KG1 (cell line): Measurements from ENCODE around the gene ZNF823.

Experiments
- DNase-seq: peaks from one replicate; lab custom pipeline; 2025; lab: John Stamatoyannopoulos, UW

ZNF823 gene

DNA sequence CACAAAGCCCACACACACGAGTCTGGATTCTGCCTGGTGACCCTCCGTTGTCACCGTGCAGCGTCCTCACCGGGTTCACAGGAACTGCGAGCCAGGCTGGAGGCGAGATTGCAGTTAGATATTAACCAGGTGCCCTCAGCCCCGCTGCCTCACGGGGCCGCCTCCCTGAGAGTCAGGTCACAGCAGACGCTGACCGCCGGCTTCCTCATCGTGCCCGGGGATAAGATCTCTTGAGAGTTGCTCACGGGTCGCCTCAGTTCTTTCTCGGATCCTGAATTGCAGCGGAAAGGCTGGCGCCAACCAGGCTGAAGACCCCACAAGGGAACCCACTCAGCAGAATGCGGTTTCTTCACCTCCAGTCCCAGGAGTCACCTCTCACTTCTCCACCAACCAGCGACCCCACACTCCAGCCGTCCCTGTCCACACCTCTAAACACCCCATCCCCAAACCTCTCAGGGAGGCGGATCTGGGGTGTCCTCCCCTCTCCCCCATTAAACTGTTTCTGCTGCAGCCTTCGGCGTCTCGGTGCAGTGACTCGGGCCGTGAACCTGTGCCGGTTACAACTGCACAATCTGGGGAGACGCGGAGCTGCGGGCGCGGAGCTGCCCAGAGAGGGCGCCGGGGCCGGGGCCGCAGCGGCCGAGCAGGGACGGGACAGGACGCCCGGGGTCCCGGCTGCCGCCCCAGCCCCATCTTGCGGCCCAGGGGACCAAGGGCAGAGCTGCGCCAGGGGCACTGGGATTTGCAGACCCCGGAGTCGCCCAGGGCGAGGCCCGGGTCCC, 591 bp downstream of the ZNF823 start:
- DNase-seq = no peak

DNA sequence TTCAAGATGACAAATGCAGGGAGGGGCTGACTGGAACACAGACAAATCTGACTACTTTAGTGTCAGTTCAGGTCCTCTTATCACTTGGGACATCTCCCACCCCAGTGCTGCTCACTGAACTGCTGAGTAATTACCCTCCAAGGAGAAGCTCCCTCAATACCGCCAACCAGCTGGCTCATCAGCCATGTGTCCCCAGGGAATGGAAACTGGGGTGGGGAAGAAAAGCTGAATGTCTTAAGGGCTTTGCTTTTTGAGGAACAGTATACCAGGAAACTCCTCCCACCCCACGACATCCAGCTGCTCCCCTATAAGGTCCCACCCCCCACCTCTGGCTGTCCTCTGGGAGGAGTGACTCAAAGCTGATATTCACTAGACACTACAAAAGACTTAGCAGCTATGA, 2.0 kb downstream of the ZNF823 start:
- DNase-seq = no peak

DNA sequence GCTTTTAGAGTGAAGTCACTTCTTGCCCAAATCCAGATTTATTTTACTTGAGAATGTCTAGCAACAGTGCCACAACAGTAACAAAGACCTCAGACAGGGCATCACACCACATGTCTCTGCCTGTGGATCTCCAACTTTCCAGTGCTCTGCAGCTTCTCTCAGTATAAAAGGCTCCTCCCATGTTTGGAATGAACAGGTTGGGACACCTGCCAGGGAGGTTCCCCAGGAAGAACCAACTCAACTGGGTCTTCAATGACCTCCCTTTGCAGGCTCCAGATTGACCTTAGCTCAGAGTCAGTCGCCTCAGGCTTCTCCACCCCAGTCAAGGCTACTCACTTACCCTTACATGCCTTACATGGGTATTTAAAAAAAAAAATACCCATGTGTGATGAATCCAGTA, 3.4 kb downstream of the ZNF823 start:
- no peak for DNase-seq

DNA sequence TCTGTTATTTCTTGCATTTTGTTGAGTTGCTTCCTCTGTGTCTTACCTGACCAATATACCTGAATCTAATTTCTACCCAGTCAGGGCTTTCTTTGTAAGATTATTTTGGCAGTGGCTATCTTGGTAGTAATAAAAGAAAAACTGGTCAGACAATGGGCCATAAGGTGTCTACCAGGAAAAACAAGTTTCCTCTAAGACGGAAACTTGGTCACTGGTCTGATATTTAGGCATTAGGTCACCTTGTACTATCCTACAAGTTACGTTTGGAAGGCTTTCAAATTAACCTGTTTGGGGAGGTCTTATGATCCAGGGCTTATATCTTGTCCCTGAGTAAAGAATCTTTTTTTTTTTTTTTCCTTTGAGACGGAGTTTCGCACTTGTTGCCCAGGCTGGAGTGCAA, 9.2 kb downstream of the ZNF823 start:
- no peak for DNase-seq

DNA sequence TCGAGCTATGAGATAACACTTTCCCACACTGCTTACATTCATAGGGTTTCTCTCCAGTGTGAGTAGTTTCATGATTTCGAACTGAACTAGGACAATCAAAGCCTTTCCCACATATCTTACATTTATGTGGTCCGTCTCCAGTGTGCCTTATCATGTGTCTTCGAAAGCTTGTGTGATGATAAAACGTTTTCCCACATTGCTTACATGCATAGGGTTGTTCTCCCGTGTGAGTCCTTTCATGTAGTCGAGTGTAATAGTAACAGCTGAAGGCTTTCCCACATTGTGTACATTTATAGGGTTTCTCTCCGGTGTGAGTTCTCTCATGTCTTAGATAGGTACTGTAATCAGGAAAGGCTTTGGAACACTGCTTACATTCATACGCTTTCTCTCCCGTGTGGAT, 16.3 kb downstream of the ZNF823 start:
- no peak for DNase-seq

DNA sequence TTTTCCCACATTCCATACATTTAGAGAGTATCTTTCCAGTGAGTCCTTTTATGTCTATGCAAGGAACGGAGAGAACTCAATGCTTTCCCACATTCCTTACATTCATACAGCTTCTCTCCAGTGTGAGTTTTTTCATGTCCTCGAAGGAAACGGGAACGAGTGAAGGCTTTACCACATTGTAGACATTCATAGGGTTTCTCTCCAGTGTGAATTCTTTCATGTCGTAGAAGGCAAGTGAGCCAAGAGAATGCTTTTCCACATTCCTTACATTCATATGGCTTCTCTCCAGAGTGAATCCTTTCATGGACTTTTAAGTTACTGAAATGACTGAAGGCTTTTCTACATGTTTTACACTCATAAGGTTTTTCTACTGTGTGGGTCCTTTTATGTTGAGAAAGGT, 17.1 kb downstream of the ZNF823 start:
- no peak for DNase-seq

DNA sequence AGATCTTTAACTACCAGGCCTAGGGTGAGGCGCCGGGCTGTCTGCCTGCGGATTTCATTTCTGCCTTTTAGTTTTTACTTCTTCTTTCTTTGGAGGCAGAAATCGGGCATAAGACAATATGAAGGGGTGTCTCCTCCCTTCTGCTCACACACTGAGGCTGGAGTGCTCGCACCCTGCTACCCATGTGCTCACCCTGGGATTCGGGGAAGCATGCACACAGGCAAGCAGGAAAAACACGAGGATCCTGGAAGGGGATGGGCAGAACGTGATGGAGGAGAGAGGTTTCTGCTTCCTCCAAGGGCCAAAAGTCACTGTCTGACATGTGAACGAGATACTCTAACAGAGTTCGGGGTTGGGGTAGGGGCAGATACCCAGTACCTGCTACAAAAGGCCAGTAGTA, 28.4 kb downstream of the ZNF823 start:
- no peak for DNase-seq

DNA sequence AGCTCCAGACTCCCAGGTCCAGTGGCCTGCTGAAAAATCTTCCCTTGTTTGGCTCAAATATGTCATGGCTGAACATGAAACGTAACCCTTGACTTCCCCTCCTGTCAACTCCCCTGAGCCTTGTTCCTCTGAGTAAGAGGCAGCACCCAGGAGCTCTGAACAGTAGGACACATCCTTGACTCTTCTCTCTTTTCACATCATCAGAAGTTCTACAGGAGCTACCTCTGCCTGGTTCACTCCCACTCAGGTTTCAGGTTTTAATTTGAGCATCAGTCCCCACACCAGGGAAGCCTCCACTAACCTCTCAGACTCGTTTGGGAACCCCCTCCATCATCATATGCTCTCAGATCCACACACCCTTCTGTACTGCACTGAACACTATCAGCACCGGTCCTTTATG, 30.3 kb downstream of the ZNF823 start:
- no peak for DNase-seq

DNA sequence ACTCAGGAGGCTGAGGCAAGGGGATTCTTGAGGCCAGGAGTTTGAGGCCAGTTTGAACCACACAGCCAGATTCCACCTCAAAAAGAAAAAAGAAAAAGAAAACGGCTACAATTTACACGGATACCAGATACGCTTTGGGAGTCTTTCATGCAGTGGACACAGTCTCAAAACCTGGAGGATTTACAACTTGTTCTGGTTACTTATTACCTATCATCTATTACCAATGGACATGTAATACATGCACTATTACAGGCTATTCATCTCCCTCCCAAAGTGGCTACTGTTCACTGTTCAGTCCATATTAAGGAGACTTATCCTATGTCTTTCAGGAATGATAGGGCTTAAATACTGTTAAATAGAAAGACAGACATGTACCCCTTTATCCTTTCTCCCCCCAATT, 33.3 kb downstream of the ZNF823 start:
- no peak for DNase-seq

DNA sequence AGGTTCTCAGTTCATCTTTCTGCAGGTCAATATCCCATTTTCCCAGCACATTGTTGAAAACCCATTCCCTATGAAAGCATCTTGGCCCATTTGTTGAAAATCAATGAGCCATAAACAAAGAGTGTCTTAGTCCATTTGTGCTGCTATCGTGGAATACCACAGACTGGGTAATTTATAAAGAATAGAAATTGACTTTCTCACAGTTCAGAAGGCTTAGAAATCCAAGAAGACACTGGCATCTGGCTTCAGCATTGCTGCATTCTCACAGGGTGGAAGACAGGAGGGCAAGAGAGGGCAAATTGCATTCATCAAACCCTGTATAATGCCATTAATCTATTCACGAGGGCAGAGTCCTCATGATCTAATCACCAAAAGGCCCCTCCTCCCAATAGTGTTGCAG, 34.1 kb downstream of the ZNF823 start:
- DNase-seq = no peak

DNA sequence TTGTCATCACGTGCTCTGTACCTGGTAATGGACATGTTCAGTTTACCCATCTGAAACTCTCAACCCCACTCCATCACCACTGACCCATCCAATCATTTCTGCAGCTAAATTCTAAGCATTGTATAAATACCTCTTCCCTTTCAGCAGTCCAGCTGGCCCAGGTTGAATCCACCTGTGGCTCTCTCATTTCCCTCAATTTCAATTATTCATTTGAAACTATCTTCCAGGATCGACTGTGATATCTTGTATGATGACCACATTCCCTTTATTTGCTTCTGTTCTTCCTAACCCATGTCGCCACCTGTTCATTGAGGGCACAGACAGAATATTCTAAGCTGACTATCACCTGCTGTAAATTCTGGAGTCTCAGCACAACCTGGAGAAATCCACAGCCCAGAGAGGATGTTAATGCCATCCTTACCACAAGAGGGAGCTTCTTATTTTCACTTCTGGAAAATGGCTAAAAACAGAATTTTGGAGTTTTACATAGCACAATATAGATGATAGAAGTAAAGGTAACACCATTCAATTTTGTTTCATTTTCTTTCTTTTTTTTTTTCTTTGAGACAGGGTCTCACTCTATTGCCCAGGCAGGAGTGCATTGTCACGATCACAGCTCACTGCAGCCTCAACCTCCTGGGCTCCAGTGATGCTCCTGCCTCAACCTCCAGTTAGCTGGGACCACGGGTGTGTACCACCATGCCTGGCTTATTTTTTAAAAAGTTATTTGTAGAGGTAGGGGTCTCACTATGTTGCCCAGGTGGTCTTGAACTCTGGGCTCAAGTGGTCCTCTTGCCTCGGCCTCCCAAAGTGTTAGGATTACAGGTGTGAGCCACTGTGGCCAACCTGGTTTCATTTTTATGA, 38.6 kb downstream of the ZNF823 start:
- DNase-seq = no peak

DNA sequence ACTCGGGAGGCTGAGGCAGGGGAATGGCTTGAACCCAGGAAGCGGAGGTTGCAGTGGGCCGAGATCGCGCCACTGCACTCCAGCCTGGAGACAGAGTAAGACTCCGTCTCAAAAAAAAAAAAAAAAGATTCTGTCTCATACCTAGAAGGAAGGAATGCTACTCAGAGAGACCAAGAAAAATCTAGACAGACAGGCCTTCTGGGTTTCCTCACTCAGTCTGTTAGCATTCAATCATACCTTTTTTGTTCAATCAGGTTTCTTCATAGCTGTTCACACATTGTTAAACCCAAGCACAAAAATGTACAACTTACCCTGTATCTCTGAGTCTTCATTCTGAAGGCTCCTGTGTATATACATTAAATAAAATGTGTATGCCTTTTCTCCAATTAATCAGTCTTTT, 40.5 kb downstream of the ZNF823 start:
- DNase-seq = no peak

DNA sequence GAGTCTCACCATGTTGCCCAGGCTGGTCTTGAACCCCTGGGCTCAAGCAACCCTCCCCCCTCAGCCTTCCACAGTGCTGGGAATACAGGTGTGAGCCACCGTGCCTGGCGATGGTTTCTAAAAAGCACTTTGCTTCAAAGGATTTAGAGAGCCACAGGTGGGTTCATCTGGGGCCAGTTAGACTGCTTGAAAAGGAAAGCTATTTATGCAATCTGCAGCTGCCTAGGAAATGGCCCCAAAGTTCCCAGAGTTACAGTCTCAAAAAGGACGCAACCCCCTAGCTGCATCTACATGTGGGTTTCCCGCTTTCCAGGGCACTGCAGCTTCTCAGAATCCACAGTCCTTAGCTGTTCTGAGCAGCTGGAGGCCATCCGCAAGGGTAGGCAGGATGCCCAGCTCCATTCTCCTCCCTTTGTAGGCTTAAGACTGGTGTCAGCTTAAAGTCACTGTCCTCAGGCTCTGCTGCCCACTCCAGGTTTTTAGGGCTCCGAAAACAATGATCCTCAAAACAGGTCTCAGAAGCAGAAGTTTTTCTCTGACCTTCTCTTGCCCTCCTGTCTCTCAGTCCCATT, 41.4 kb downstream of the ZNF823 start:
- no peak for DNase-seq

DNA sequence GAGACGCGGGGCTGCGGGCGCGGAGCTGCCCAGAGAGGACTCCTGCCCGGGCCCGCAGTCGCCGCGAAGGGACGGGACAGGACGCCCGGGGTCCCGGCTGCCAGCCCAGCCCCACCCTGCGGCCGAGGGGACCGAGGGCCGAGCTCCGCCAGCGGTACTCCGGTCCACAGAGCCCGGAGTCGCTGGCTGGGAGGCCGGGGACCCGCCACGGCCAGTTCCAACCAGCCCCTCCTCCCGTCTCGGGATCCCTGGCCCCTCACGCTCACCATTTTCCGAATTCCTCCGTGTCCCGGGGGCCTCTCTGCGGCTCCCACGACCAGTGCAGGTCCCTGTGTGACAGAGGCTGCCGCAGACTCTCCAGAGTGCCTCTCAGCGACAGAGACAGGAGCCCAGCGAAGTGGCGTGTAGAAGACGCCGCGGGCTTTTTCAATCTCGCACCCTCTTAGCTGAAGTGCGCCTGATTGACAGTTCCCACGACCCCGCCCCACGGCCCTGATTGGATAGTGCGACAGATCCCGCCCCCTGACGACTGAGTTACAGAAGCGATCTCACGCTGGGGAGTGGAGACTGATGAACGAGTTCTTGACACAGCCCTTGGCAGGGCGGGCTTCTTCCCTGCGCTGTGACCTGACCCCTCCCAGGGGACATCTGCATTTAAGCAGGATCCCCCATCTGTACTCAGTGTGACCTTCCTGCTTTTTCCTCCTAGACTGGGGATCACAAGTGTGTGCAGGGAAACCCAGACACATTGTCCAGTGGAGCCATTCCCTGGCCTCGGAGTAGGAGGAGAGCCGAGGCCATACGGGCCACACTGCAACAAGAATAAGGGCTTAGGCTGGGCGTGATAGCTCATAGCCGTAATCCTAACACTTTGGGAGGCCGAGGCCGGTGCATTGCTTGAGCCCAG, 44.0 kb downstream of the ZNF823 start:
- peak; percentile 82 for DNase-seq

DNA sequence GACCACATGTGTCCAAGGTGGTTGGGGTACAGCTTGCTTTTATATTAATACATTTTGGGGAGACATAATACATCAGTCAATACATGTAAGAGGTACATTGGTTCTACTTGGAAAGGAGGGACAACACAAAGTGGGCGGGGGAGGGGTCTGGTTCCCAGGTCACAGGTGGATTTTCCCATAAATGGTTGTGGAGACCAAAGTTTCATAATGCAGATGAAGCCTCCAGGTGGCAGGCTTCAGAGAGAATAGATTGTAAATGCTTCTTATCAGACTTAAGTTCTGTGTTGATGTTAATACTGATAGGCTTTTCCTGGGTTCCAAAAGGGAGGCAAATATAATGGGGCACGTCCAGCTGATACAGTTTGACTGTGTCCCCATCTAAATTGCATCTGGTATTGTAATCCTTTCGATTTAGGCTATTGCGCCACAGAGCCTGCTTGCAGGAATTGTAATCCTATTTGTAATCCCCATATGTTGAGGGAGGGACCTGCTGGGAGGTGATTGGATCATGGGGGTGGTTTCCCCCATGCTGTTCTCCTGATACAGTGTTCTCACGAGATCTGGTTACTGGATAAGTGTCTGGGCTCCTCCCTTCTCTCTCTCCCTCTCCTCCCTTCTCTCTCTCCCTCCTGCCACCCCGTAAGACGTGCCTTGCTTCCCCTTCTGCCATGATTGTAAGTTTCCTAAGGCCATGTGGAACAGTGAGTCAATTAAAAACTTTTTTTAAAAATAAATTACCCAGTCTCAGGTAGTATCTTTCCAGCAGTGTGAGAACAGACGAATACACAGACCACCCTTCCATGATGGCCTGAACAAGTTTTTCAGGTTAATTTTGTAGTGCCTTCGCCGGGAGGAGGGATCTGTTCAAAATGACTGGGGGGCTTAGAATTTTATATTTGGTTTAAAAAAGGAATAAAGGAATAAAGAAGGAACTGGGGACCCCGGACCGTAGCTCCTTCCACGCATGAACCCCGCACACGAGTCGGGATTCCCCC, 44.9 kb downstream of the ZNF823 start:
- no peak for DNase-seq

DNA sequence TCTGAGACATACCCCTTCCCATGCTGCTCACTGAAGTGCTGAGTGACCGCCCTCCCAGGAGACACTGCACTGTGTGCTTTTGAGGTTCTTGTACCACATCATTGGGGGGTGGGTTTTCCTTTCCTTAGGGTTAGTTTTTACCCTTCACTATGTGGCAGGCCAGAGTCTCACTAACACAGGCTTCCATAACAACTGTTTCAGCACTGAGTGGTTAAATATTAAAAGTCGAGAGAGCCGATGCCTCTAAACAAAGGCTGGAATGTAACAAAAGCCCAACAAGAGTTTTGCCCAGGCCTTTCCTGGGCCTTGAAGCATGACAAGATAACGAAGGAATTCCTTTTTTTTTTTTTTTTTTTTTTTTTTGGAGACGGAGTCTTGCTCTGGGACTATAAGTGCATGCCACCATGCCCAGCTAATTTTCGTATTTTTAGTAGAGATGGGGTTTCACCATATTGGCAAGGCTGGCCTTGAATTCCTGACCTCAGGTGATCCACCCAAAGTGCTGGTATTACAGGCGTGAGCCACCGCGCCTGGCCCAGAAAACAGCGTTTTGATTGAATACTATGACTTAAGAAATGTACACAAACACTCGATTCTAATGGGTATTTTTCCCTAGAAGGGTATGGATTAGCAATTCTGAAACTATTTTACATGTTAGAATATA, 46.5 kb downstream of the ZNF823 start:
- DNase-seq = no peak

DNA sequence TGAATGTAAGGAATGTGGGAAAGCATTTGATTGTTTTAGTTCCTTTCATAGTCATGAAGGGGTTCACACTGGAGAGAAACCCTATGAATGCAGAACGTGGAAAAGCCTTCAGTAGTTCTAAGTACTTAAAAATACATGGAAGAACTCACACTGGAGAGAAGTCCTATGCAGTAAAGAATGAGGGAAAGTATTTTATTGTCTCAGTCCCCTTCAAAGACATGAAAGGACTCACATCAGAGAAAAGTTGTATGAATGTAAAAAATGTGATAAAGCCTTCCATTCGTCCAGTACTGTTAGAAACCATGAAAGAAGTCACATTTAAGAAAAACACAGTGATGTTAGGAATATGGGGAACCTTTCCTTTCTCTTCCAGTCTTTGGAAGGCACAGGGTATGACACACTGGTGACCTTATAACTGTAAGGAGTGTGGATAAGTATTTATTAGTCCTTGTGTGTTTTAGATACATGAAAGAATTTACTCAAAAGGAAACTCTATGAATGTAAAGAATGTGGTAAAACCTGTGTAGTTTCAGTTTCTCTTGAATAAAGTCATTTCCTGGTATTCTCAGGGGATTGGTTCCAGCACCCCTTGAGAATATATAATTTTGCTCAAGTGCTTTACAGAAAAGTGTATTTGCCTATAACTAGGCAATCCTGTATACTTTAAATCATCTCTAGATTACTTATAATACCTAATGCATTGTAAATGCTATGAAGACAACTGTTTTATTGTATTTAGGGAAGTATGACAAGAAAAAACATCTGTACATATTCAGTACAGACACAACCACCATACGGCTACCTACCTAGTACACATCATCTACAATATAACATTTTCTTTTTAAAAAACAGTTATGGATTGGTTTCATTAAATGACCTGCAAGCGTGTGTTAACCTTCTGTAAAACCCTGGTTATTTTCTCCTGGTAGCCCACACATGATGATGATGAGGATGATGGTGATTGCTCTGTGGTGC, 52.8 kb downstream of the ZNF823 start:
- DNase-seq = no peak

DNA sequence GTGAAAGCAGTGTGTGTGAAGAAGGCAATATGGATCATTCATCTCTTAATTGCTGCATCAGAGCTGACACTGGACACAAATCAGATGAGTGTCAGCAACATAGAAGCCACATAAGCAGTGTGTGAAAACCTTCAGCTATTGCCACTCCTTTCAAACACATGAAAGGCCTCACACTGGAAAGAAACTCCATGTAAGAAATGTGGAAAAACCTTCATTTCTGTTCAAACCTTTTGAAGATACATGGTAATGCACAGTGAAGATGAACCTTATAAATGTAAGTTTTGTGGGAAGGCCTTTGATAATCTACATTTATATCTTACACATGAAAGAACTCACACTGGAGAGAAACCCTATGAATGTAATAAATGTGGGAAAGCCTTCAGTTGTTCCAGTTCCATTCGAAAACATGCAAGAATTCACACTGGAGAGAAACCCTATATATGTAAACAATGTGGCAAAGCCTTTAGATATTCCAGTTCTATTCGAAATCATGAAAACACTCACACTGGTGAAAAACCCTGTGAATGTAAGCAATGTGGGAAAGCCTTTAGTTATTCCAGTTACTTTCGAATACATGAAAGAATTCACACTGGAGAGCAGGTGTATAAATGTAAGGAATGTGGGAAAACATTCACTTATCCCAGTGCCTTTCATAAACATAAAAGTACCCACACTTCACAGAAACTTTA, 53.6 kb downstream of the ZNF823 start:
- no peak for DNase-seq
